Measurements from ENCODE around the gene EHD3. TPM values are rescaled to one million over a fixed set of nuclear protein-coding genes. Genes with fewer than 3 reads are reported as not detected.

EHD3 gene
- total RNA-seq, 1 experiment from 2014 or later: 8.1 TPM

GRCh38 chr2:31202041-31202440 lies 31.9 kb upstream of the EHD3 start:
- Histone ChIP-seq H3K36me3 (no peaks in the 10 kb centered on the region), H3K4me3 (no peak overlapping the region), H3K27me3 (replicated peaks) (no peaks in the 10 kb centered on the region; the same call in 1 of the 2 replicates), H3K4me1 (replicated peaks) (no peaks in the 10 kb centered on the region), H3K9me3 (replicated peaks) (no peaks in the 10 kb centered on the region), H3K27ac (no peak overlapping the region)
- DNase-seq (ENCODE audit: low read depth in 1 of 2, low spot score in 2 of 2): no peak

- Histone ChIP-seq H3K36me3 (no peaks in the 10 kb centered on the region), H3K27ac (no peak overlapping the region), H3K4me1 (replicated peaks) (no peaks in the 10 kb centered on the region), H3K27me3 (replicated peaks) (no peaks in the 10 kb centered on the region; the same call in 1 of the 2 replicates), H3K9me3 (replicated peaks) (no peaks in the 10 kb centered on the region), H3K4me3 (no peak overlapping the region)
- no peak for DNase-seq (ENCODE audit: low read depth in 1 of 2, low spot score in 2 of 2)
Observed at GRCh38 chr2:31202833-31203232, 31.1 kb upstream of the EHD3 start.

- no peaks in the 10 kb centered on the region for H3K9me3 ChIP-seq (replicated peaks)
- H3K27me3 ChIP-seq (replicated peaks): no peaks in the 10 kb centered on the region; the same call in 1 of the 2 replicates
- H3K27ac ChIP-seq: no peak overlapping the region
- no peak overlapping the region for H3K4me3 ChIP-seq
- no peak for DNase-seq (ENCODE audit: low read depth in 1 of 2, low spot score in 2 of 2)
- H3K36me3 ChIP-seq: no peaks in the 10 kb centered on the region
- no peaks in the 10 kb centered on the region for H3K4me1 ChIP-seq (replicated peaks)
Observed at GRCh38 chr2:31203916-31204315, 30.0 kb upstream of the EHD3 start.

GRCh38 chr2:31204783-31205182 lies 29.2 kb upstream of the EHD3 start:
- no peaks in the 10 kb centered on the region for H3K4me1 ChIP-seq (replicated peaks)
- no peak overlapping the region for H3K4me3 ChIP-seq
- H3K27me3 ChIP-seq (replicated peaks): no peaks in the 10 kb centered on the region; the same call in 1 of the 2 replicates
- H3K36me3 ChIP-seq: no peaks in the 10 kb centered on the region
- H3K9me3 ChIP-seq (replicated peaks): no peaks in the 10 kb centered on the region
- H3K27ac ChIP-seq: no peak overlapping the region
- no peak for DNase-seq (ENCODE audit: low read depth in 1 of 2, low spot score in 2 of 2)

- H3K4me3 ChIP-seq: no peak overlapping the region
- no peaks in the 10 kb centered on the region for H3K4me1 ChIP-seq (replicated peaks)
- H3K9me3 ChIP-seq (replicated peaks): no peaks in the 10 kb centered on the region
- no peaks in the 10 kb centered on the region for H3K36me3 ChIP-seq
- no peaks in the 10 kb centered on the region; the same call in 1 of the 2 replicates for H3K27me3 ChIP-seq (replicated peaks)
- H3K27ac ChIP-seq: no peak overlapping the region
- no peak for DNase-seq (ENCODE audit: low read depth in 1 of 2, low spot score in 2 of 2)
Observed at GRCh38 chr2:31205186-31205585, 28.8 kb upstream of the EHD3 start.

GRCh38 chr2:31205613-31206012 lies 28.3 kb upstream of the EHD3 start:
- Histone ChIP-seq H3K4me3 (no peak overlapping the region), H3K27ac (no peak overlapping the region), H3K36me3 (no peaks in the 10 kb centered on the region), H3K4me1 (replicated peaks) (no peaks in the 10 kb centered on the region), H3K9me3 (replicated peaks) (no peaks in the 10 kb centered on the region), H3K27me3 (replicated peaks) (no peaks in the 10 kb centered on the region; the same call in 1 of the 2 replicates)
- DNase-seq (ENCODE audit: low read depth in 1 of 2, low spot score in 2 of 2): no peak

GRCh38 chr2:31207790-31208189 lies 26.2 kb upstream of the EHD3 start:
- Histone ChIP-seq H3K36me3 (no peaks in the 10 kb centered on the region), H3K27ac (no peak overlapping the region), H3K9me3 (replicated peaks) (no peaks in the 10 kb centered on the region), H3K4me3 (no peak overlapping the region), H3K4me1 (replicated peaks) (no peaks in the 10 kb centered on the region), H3K27me3 (replicated peaks) (no peaks in the 10 kb centered on the region)
- no peak for DNase-seq (ENCODE audit: low read depth in 1 of 2, low spot score in 2 of 2)

- H3K27ac ChIP-seq: no peak overlapping the region
- H3K36me3 ChIP-seq: no peaks in the 10 kb centered on the region
- no peaks in the 10 kb centered on the region for H3K4me1 ChIP-seq (replicated peaks)
- H3K27me3 ChIP-seq (replicated peaks): no peaks in the 10 kb centered on the region
- no peak overlapping the region for H3K4me3 ChIP-seq
- no peaks in the 10 kb centered on the region for H3K9me3 ChIP-seq (replicated peaks)
- DNase-seq (ENCODE audit: low read depth in 1 of 2, low spot score in 2 of 2): no peak
Observed at GRCh38 chr2:31208240-31208639, 25.7 kb upstream of the EHD3 start.

- H3K9me3 ChIP-seq (replicated peaks): no peaks in the 10 kb centered on the region
Observed at GRCh38 chr2:31212659-31213600, 21.0 kb upstream of the EHD3 start.

GRCh38 chr2:31213601-31214443 lies 20.1 kb upstream of the EHD3 start:
- DNase-seq (ENCODE audit: low read depth in 1 of 2, low spot score in 2 of 2): no peak
- H3K27me3 ChIP-seq (replicated peaks): no peaks in the 10 kb centered on the region

More at GRCh38 chr2:31212659-31213600, 21.0 kb upstream of the EHD3 start:
- Histone ChIP-seq H3K27me3 (replicated peaks) (no peaks in the 10 kb centered on the region), H3K4me3 (no peak overlapping the region), H3K4me1 (replicated peaks) (no peaks in the 10 kb centered on the region), H3K27ac (no peak overlapping the region), H3K36me3 (no peaks in the 10 kb centered on the region)
- no peak for DNase-seq (ENCODE audit: low read depth in 1 of 2, low spot score in 2 of 2)

GRCh38 chr2:31214444-31214915 lies 19.5 kb upstream of the EHD3 start:
- DNase-seq (ENCODE audit: low read depth in 1 of 2, low spot score in 2 of 2): no peak
- no peaks in the 10 kb centered on the region; the same call in 1 of the 2 replicates for H3K27me3 ChIP-seq (replicated peaks)
- no peak overlapping the region for H3K27ac ChIP-seq
- H3K4me3 ChIP-seq: no peak overlapping the region
- H3K36me3 ChIP-seq: no peaks in the 10 kb centered on the region
- no peaks in the 10 kb centered on the region for H3K9me3 ChIP-seq (replicated peaks)
- no peaks in the 10 kb centered on the region for H3K4me1 ChIP-seq (replicated peaks)

More at GRCh38 chr2:31213601-31214443, 20.1 kb upstream of the EHD3 start:
- Histone ChIP-seq H3K9me3 (replicated peaks) (no peaks in the 10 kb centered on the region), H3K4me1 (replicated peaks) (no peaks in the 10 kb centered on the region), H3K27ac (no peak overlapping the region), H3K4me3 (no peak overlapping the region), H3K36me3 (no peaks in the 10 kb centered on the region)

GRCh38 chr2:31216734-31217133 lies 17.2 kb upstream of the EHD3 start:
- DNase-seq (ENCODE audit: low read depth in 1 of 2, low spot score in 2 of 2): no peak
- Histone ChIP-seq H3K4me3 (no peak overlapping the region), H3K27me3 (replicated peaks) (peaks cover 18% of the 10 kb centered on the region), H3K4me1 (replicated peaks) (no peaks in the 10 kb centered on the region), H3K9me3 (replicated peaks) (no peaks in the 10 kb centered on the region), H3K27ac (no peak overlapping the region), H3K36me3 (no peaks in the 10 kb centered on the region)

- Histone ChIP-seq H3K4me3 (no peak within 1 kb of the TSS), H3K27me3 (replicated peaks) (peaks cover 26% of the 10 kb centered on the region), H3K9me3 (replicated peaks) (no peaks in the 10 kb centered on the region), H3K36me3 (no peaks in the 10 kb centered on the region), H3K27ac (no peak within 1 kb of the TSS), H3K4me1 (replicated peaks) (no peaks in the 10 kb centered on the region)
- no peak for DNase-seq (ENCODE audit: low read depth in 1 of 2, low spot score in 2 of 2)
Observed at GRCh38 chr2:31217465-31218200, 16.3 kb upstream of the EHD3 start, which contains the start of gene CAPN14. TSS of gene CAPN14 (minus strand) at chr2:31217515. CDS start at chr2:31205447, 12,068 bp downstream.

Measured in SJSA1 (cell line).